HG02623 (cell line): ENCODE measurements around the gene MAP4K4.
"Not testable (repeated sequence)": the region's sequence is repeated elsewhere in the genome, so short reads cannot be mapped to it uniquely, and the experiment has no call there.

ENCODE experiments used
- ATAC-seq: cut with Tn5 transposase; IDR thresholded peaks from one replicate; pipeline ENCODE4 v1.9.1; 2021; ENCODE audit warnings: moderate library complexity; ENCODE audit not compliant: unreplicated experiment

The MAP4K4 gene

DNA sequence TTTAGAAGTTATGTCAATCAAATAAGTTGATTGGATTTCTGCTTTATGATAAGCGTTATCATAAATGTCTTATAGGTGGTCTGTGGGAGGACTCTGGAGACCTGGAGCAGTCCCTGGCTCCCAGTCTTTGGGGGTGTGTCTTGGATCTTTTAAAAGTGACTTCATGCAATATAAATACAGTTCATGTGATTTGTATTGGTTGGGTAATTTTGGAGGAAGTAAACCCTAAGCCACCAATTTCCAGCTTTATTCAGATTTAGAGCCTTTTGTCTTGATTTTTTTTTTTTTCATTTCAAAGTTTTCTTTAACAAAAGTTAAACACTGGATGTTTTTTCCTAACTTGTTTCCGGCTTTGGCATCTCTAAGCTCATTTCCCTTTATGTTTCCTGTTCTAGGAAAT, 68.8 kb downstream of the MAP4K4 start:
- no peak for ATAC-seq

DNA sequence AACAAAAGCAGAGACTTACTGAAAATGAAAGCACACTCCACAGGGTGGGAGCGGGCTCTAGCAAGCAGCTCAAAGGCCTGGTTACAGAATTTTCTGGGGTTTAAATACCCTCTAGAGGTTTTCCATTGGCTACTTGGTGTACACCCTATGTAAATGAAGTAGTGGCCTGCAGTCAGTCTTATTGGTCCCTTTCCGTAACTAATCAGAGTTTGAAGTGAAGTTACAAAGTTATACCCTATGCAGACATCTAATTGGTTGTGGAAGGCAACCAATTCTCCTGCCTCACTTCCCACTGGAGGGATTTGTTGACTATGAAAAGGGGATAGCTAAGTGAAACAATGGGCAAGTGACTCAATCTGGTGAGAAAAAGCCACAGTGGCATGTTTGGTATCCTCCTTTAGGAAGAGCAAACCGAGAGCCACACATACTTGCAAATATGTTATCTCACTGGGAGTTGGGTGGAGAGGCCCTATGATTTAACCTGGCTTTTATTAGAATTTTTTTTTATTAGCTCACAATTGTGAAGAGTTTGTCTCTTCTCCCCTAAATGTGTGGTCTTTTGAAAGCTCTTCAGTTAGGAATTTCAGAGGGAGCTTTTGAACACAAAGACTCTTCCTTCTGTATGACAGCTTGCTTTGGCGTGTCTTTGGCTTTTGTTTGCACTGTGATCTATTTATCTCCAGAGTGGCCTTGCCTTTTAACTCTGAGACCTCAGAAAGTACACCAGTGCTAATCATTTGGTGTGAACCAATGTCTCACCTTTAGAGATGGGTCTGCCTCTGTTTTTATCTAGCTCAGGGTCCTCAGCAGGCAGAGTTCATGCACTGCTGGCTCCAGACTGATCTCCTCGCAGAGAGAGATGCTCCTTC, 69.6 kb downstream of the MAP4K4 start:
- no peak for ATAC-seq

DNA sequence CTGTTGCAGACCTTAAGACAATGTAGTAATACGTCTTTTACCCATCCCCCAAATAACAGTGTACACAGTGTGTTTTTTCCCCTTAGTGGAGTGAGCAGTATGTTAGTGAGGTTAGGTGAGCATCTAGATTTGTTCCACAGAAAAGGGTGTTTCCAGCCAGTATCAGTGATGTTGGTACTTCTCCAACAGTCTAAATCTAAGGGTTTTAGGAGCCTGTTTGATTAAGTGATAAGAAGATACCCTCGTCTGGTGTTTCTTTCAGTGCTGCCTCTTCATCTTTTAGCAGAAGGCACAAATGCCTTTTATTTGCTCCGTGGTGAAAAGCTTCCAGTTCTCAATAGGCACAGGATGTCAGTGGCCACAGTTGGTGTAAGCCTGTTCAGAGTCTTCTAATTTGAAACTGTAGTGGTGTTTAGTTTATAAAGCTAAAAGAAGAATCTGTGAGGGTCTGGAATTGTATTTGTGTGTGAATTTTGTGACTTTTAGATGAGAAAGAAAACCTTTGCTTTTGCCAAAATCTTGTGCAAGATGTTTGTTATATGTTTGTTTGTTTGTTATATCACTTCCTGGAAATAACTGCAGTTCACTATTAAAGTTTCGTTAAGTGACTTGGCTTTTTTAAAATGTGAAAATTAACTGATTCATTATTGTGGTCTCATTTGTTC, 71.2 kb downstream of the MAP4K4 start:
- ATAC-seq, result no peak

DNA sequence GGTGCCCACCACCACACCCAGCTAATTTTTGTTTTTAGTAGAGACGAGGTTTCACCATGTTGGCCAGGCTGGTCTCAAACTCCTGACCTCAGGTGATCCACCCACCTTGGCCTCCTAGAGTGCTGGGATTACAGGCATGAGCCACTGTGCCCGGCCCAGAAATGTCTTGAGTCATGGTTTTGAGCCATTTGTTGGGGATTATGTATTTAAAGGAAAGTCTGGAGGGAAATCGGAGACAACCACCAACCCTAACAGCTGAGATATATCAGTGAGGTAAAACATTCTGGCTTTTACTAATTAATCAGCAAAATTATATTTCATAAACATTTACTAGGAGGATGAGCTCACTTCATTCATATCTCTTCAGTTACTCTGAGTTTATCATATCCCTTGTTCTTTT, 72.2 kb downstream of the MAP4K4 start:
- ATAC-seq, result not testable (repeated sequence)

- ATAC-seq, result peak; percentile 66
Observed at GRCh38 chr2:101770726-101771125, 73.2 kb downstream of the MAP4K4 start.

- no peak for ATAC-seq
Observed at GRCh38 chr2:101771227-101771902, 73.9 kb downstream of the MAP4K4 start.

DNA sequence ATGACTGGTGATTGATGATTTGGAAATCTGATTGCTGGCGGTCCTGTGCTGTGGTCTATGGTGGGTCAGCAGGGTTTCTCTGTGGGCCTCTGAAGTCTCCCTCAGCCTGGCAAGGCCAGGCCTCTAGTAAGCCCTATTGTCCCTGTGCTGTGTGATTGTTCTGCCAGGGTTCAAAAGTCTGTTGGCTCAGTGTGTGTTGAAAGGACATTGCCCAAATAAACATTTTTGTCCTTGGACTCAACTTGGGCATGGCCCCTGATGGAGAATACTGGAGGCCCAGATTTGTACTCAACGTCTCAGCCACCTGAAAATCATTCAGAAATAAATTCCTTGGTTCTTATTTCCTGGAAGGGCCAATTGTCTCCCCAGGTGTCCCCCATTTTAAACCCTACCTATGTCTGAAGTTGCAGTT, 74.4 kb downstream of the MAP4K4 start:
- ATAC-seq, result no peak

DNA sequence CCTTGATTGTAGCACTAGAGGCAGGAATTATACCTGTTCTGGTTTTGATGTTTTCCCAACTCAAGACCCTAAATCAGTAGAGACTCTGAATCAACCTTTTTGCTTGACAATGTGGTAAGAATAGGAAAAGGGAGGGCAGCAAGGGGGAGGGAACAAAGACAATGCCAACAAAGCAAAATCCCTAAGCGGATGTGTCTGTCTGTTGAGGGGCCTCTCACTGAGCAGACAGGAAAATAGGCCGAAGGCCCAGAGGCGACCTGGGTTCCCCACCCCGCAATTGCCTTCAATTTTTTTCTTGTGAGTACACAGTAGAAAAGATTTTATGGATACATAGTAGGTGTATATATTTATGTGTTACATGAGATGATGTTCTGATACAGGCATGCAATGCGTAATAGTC, 75.6 kb downstream of the MAP4K4 start:
- ATAC-seq, result no peak

- ATAC-seq, result not testable (repeated sequence)
Observed at GRCh38 chr2:101773961-101774360, 76.5 kb downstream of the MAP4K4 start.

DNA sequence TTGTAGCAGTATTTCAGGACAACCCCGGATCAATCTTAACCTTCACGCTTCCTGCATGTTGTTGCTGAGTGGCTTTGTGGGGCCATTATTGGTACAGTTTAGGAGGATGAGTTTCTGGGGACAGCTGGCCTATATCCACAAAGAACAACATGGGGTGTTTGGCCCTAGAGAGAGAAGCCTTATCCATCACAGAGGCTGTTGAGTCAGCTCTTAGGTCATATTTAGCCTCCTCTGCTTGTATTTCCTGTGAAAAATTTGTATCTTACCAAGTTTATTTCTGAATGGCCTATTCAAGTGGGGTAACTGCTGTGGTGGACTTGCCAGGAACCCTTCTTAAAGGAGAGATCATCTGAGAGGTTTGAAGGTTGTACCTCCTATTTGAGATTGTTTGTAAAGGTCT, 77.6 kb downstream of the MAP4K4 start:
- no peak for ATAC-seq

DNA sequence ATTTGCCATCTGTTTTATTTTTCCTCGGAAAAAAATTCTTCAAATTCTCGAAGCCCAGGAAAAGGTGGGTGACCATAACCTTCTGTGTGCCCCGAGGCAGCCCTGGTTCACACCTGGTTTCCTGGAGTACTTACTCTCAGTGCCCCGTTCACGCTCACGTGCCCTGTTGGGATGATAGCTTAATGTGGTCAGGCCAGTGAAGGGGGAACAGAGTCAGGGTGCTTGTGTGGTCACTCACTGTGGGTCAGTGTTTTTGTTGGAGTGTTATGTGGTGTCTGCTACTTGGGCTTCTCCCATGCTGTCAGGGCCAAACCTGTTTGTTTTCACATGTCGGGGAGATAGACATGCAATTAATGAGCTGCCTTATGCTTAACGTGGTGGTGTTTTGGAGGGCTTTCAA, 78.1 kb downstream of the MAP4K4 start:
- no peak for ATAC-seq

- ATAC-seq, result no peak
Observed at GRCh38 chr2:101776172-101777043, 78.9 kb downstream of the MAP4K4 start.

DNA sequence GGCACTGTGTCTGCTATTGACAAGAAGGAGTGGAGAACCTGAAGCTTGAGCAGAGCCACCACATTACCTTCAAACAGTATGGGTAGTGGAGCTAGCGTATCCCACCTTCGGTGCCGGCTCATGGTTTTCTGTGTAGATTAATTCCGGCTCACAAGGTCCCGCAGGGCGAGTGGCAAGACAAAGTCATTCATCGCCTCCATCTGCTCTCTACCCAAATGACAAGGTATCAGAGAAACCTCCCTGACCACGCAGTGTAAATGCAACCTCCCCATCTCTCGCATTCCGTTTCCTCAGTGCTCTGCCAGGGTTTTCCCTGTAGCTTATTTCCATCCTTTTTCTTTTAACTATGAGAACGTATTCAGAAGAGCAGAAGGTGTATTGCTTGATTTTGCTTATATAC, 79.8 kb downstream of the MAP4K4 start:
- ATAC-seq, result no peak

GRCh38 chr2:101778102-101778501, 80.6 kb downstream of the MAP4K4 start:
- ATAC-seq, result no peak

DNA sequence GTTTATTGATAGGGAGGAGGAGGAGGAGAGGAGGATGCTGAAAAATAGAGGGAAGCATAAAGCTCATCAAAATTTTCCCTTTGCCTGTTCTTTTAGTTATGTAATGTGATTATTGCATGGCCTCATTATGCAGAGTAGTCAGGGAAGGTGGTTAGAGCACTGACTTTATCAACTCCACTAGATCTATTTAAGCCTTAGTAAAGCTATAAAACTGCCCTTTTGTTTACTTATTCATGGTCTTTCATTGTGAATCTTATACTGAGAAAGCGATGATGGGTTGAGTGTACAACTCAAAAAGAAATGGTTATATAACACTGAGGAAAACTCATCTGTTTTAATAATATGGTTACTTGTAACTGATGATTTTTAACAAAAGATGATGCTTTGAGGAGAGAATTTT, 81.7 kb downstream of the MAP4K4 start:
- ATAC-seq, result no peak

GRCh38 chr2:101779656-101780055, 82.1 kb downstream of the MAP4K4 start:
- ATAC-seq, result no peak

- no peak for ATAC-seq
Observed at GRCh38 chr2:101781326-101781725, 83.8 kb downstream of the MAP4K4 start.

GRCh38 chr2:101781791-101782426, 84.4 kb downstream of the MAP4K4 start:
- no peak for ATAC-seq

GRCh38 chr2:101782427-101782792, 84.9 kb downstream of the MAP4K4 start:
- no peak for ATAC-seq

- ATAC-seq, result no peak
Observed at GRCh38 chr2:101787097-101787496, 89.6 kb downstream of the MAP4K4 start.
